ENCODE results near the gene USO1. TPM values are rescaled to one million over a fixed set of nuclear protein-coding genes. Genes with fewer than 3 reads are reported as not detected.

USO1 gene
- total RNA-seq, 4 donors from 2014 or later: 49.0 to 79.2 (median 69.8) TPM

DNA sequence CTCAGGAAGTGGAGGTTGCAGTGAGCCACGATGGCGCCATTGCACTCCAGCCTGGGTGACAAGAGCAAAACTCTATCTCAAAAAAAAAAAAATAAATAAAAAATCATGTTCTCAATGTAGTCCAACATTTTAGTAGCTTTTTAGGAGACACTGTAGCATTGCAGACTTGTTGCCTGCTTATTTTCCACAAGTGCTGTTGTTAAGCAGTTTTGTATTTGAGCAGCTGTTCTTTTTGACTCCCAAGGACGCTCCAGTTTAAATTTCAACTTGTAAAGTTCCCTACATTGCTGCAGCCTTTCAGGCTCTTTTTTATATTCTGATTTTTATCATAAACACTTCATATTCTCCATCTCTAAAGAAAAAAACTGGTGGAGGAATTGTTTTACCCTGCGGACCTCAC lies 94.7 kb downstream of the USO1 start:
- peaks cover 0 to 20% (median 0%) of the 10 kb centered on the region in 3 donors for H3K36me3 ChIP-seq
- H3K9me3 ChIP-seq: no peaks in the 10 kb centered on the region
- no peaks in the 10 kb centered on the region for H3K4me1 ChIP-seq
- intact Hi-C loops (cut with DNase I): no loop called here
- DNase-seq: no peak
- WGBS, 2 donors: 70 to 73% methylated on average over 4 of the region's 4 CpGs
- no peak overlapping the region for H3K27ac ChIP-seq
- H3K4me3 ChIP-seq: no peak overlapping the region
- no peak for TF ChIP-seq POLR2A (IDR thresholded peaks at IDR 0.05)
- TF ChIP-seq, protein P1, sequence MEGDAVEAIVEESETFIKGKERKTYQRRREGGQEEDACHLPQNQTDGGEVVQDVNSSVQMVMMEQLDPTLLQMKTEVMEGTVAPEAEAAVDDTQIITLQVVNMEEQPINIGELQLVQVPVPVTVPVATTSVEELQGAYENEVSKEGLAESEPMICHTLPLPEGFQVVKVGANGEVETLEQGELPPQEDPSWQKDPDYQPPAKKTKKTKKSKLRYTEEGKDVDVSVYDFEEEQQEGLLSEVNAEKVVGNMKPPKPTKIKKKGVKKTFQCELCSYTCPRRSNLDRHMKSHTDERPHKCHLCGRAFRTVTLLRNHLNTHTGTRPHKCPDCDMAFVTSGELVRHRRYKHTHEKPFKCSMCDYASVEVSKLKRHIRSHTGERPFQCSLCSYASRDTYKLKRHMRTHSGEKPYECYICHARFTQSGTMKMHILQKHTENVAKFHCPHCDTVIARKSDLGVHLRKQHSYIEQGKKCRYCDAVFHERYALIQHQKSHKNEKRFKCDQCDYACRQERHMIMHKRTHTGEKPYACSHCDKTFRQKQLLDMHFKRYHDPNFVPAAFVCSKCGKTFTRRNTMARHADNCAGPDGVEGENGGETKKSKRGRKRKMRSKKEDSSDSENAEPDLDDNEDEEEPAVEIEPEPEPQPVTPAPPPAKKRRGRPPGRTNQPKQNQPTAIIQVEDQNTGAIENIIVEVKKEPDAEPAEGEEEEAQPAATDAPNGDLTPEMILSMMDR (IDR thresholded peaks at IDR 0.05): no peak
- H3K27me3 ChIP-seq: no peaks in the 10 kb centered on the region

DNA sequence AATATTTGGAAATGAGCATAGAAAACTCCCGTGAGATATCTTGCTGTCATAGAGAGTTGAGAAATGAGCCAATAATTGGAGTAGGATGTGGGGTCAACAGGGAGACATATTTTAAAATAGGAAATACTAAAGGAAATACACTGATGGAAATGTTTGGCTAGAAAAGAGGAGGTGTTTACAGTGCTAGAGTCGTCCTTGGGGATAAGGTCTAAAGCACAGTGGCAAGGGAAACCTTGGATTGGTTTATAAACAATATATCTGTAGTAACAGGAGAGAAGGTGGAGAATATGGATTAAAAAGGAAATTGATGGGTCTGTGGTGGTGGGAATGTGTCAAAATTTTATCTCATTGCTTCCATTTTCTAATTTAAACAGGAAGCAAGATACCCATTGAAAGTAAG lies 95.8 kb downstream of the USO1 start:
- Histone ChIP-seq H3K27ac (no peak overlapping the region), H3K9me3 (no peaks in the 10 kb centered on the region), H3K36me3 (peaks cover 0 to 9% (median 0%) of the 10 kb centered on the region in 3 donors), H3K27me3 (no peaks in the 10 kb centered on the region), H3K4me1 (no peaks in the 10 kb centered on the region), H3K4me3 (no peak overlapping the region)
- TF ChIP-seq, protein P1 (IDR thresholded peaks at IDR 0.05): no peak
- no peak for TF ChIP-seq POLR2A (IDR thresholded peaks at IDR 0.05)
- WGBS, 2 donors: 42 to 60% methylated on average over 2 of the region's 2 CpGs
- intact Hi-C loops (cut with DNase I): loop anchor here (10.0 kb wide), 1 partner anchor 65 kb away; no protein-coding TSS in a partner anchor
- DNase-seq: no peak

DNA sequence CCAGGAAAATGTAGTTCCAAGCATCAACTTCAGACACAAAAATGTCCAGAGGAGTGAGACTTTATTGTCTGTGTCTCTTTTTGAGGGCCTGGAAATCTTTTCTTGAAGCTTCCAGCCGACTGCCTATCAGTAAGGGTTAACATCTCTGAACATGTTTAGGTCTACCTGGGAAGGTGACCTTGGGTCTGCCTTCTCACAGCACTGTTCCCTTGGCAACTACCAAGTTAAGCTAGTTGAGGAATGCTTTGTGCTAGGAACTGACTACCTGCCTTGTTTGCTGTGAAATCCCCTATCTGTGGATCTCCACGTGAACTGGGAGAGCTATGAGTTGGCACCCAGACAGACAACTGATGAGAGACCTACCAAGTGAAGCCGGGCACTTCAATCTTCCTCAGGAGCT lies 96.3 kb downstream of the USO1 start:
- no peak overlapping the region for H3K27ac ChIP-seq

DNA sequence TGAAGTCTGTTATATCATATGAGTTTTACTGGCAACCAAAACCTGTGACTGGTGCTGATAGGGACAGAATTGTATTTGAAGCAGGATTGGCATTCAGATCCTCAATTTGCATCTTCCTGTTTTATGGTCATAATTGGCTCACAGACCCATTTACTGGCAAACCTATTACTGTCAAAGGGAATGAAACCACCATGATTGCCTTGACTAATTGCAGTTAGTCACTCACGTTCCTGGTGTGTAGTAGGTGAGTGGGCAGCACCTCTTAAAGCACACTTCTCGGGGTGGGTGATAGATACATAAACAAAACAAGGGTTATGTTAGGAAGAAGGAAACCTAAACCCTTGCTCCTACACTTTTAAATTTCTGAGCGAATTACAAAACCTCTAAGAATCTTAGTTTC lies 96.8 kb downstream of the USO1 start:
- Histone ChIP-seq H3K36me3 (no peaks in the 10 kb centered on the region), H3K4me3 (no peak overlapping the region), H3K27ac (no peak overlapping the region), H3K4me1 (no peaks in the 10 kb centered on the region), H3K9me3 (no peaks in the 10 kb centered on the region), H3K27me3 (no peaks in the 10 kb centered on the region)
- TF ChIP-seq, protein P1 (IDR thresholded peaks at IDR 0.05): no peak
- no peak for TF ChIP-seq POLR2A (IDR thresholded peaks at IDR 0.05)
- WGBS, 2 donors: 74 to 75% methylated on average over 3 of the region's 3 CpGs
- no peak for DNase-seq
- intact Hi-C loops (cut with DNase I): loop anchor here (10.0 kb wide), 1 partner anchor 66 kb away; no protein-coding TSS in a partner anchor

More for the DNA sequence above, 96.3 kb downstream of the USO1 start:
- WGBS, 2 donors: 77 to 81% methylated on average over 3 of the region's 3 CpGs
- no peak for DNase-seq
- intact Hi-C loops (cut with DNase I): loop anchor here (10.0 kb wide), 1 partner anchor 66 kb away; no protein-coding TSS in a partner anchor
- peaks cover 0 to 4% (median 0%) of the 10 kb centered on the region in 3 donors for H3K36me3 ChIP-seq
- no peaks in the 10 kb centered on the region for H3K9me3 ChIP-seq
- no peak overlapping the region for H3K4me3 ChIP-seq
- no peaks in the 10 kb centered on the region for H3K4me1 ChIP-seq
- no peak for TF ChIP-seq POLR2A (IDR thresholded peaks at IDR 0.05)
- TF ChIP-seq, protein P1 (IDR thresholded peaks at IDR 0.05): no peak
- H3K27me3 ChIP-seq: no peaks in the 10 kb centered on the region

DNA sequence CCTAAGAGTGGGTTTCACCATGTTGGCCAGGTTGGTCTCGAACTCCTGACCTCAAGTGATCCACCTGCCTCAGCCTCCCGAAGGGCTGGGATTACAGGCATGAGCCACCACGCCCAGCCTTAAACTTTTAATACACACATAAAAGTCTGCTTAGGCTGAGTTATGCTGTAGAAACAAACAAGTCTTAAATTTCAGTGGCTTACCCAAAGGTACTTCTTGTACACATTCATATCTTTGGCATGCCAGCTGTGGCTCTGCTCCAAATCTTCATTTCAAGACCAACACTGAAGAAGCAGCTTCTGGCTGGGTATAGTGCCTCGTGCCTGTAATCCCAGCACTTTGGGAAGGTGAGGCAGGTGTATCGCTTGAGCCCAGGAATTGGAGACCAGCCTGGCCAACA lies 97.6 kb downstream of the USO1 start:
- Histone ChIP-seq H3K4me3 (no peak overlapping the region), H3K4me1 (no peaks in the 10 kb centered on the region), H3K27ac (no peak overlapping the region), H3K27me3 (no peaks in the 10 kb centered on the region), H3K9me3 (no peaks in the 10 kb centered on the region), H3K36me3 (no peaks in the 10 kb centered on the region)
- 71 to 76% methylated on average over 3 to 4 of the region's 5 CpGs for WGBS, 2 donors
- TF ChIP-seq, protein P1 (IDR thresholded peaks at IDR 0.05): no peak
- TF ChIP-seq POLR2A (IDR thresholded peaks at IDR 0.05): no peak
- intact Hi-C loops (cut with DNase I): loop anchor here (10.0 kb wide), 1 partner anchor 67 kb away; no protein-coding TSS in a partner anchor
- DNase-seq: no peak
